PC-3 (cell line): ENCODE measurements around the gene ZNF516. TPM values are rescaled to one million over a fixed set of nuclear protein-coding genes. Genes with fewer than 3 reads are reported as not detected.

Source experiments
- ATAC-seq: fragments of 200-7000 bp; cut with Tn5 transposase; 2 replicates; pipeline ENCODE4 v1.9.1; 2020; ENCODE audit warnings: mild to moderate bottlenecking, moderate library complexity
- BruUV-seq: library from RNA; stranded (reverse); fragments of 400-500 nt; replicated peaks from 2 replicates; lab custom pipeline; 2021; lab: Mats Ljungman, UMichigan
- CTCF ChIA-PET: fragments of 300-600 bp; sonication (Branson Sonifier 250); formaldehyde crosslinking; loops from one replicate; lab custom pipeline; 2022; ENCODE audit warnings: antibody characterized with exemption; lab: Charles Lee
- POLR2A ChIA-PET: fragments of 300-600 bp; sonication (Branson Sonifier 250); formaldehyde crosslinking; loops from one replicate; lab custom pipeline; 2022; ENCODE audit warnings: antibody characterized with exemption; ENCODE audit not compliant: unreplicated experiment; lab: Charles Lee
- DNase-seq: peaks from one replicate; pipeline ENCODE4 v3.0.0-alpha.2; 2015
- H2AFZ ChIP-seq: fragments of 300-600 bp; sonication (generic); 2 replicates; pipeline ENCODE4 v1.6.0; 2016; ENCODE audit warnings: antibody characterized with exemption, low read length
- H3F3A ChIP-seq: fragments of 300-600 bp; sonication (generic); one replicate; pipeline ENCODE4 v1.6.0; 2017; ENCODE audit warnings: antibody characterized with exemption, low read length, control low read depth, mild to moderate bottlenecking; ENCODE audit not compliant: unreplicated experiment
- H3K27ac ChIP-seq: fragments of 300-600 bp; sonication (generic); 2 replicates; pipeline ENCODE4 v1.5.1; 2016; ENCODE audit warnings: mild to moderate bottlenecking, low read length
- H3K27me3 ChIP-seq: fragments of 300-600 bp; sonication (generic); 2 replicates; pipeline ENCODE4 v1.6.1; 2016; ENCODE audit warnings: low read length, mixed read lengths
- H3K36me3 ChIP-seq: fragments of 300-600 bp; sonication (generic); 2 replicates; pipeline ENCODE4 v1.6.1; 2016; ENCODE audit warnings: low read depth, mixed run types, low read length, mixed read lengths
- H3K4me1 ChIP-seq: fragments of 300-600 bp; sonication (generic); 2 replicates; pipeline ENCODE4 v1.5.1; 2016; ENCODE audit warnings: low read length; ENCODE audit not compliant: insufficient read depth
- H3K4me2 ChIP-seq: fragments of 300-600 bp; sonication (generic); 2 replicates; pipeline ENCODE4 v1.6.0; 2016; ENCODE audit warnings: low read length
- H3K4me3 ChIP-seq: fragments of 300-600 bp; sonication (generic); 2 replicates; pipeline ENCODE4 v1.5.1; 2016; ENCODE audit warnings: mild to moderate bottlenecking, low read length, mixed read lengths
- H3K79me2 ChIP-seq: fragments of 300-600 bp; sonication (generic); 2 replicates; pipeline ENCODE4 v1.6.1; 2017; ENCODE audit warnings: low read length, mixed read lengths
- H3K9ac ChIP-seq: fragments of 300-600 bp; sonication (generic); 2 replicates; pipeline ENCODE4 v1.6.0; 2016; ENCODE audit warnings: mild to moderate bottlenecking, low read length
- H3K9me2 ChIP-seq: fragments of 300-600 bp; sonication (generic); replicated peaks from 2 replicates; pipeline ENCODE4 v1.6.1; 2016; ENCODE audit warnings: mixed run types, low read length, mixed read lengths
- H3K9me3 ChIP-seq: fragments of 300-600 bp; sonication (generic); 2 replicates; pipeline ENCODE4 v1.6.1; 2016; ENCODE audit warnings: low read length, mixed read lengths
- H4K20me1 ChIP-seq: fragments of 300-600 bp; sonication (generic); 2 replicates; pipeline ENCODE4 v1.6.1; 2016; ENCODE audit warnings: low read length, mixed read lengths
- EZH2 ChIP-seq: fragments of 300-600 bp; sonication (generic); IDR thresholded peaks from one replicate; pipeline ENCODE4 v1.6.1; 2017; ENCODE audit warnings: antibody characterized with exemption, mild to moderate bottlenecking, low read length; ENCODE audit not compliant: unreplicated experiment
- EZH2phosphoT487 ChIP-seq: fragments of 300-600 bp; sonication (generic); IDR thresholded peaks from 2 replicates; pipeline ENCODE4 v1.6.1; 2018; ENCODE audit warnings: mild to moderate bottlenecking, antibody characterized with exemption, low read length, borderline replicate concordance
- intact Hi-C: fragments of 100-400 bp; cut with micrococcal nuclease; formaldehyde crosslinking; loops from 2 replicates; pipeline ENCODE4 v1.9.0; 2023
- total RNA-seq: library from RNA; depleted of rRNA; stranded (reverse); fragments of >200 nt; gene quantifications from 2 replicates; pipeline ENCODE4 v1.2.3, GENCODE V29; 2014
- TF ChIP-seq, protein P1 (sequence below): fragments of 300-600 bp; sonication (generic); conservative IDR thresholded peaks from 2 replicates; pipeline ENCODE4 v1.5.1; 2017; ENCODE audit warnings: antibody characterized with exemption, low read depth, mild to moderate bottlenecking, low read length

The ZNF516 gene
- total RNA-seq, 1 experiment from 2014 or later: 4.0 TPM

GRCh38 chr18:76518123-76518859 is 23.2 kb upstream of the ZNF516 start:
- no peaks in the 10 kb centered on the region for H3K9me3 ChIP-seq
- no peaks in the 10 kb centered on the region for H4K20me1 ChIP-seq
- BruUV-seq: no TSS peak
- DNase-seq (no peak), ATAC-seq (no peak)
- peaks cover 93% of the 10 kb centered on the region for H3K27me3 ChIP-seq
- CTCF ChIA-PET: no interaction called here
- no peak overlapping the region for H3K27ac ChIP-seq
- H3K79me2 ChIP-seq: no peaks in the 10 kb centered on the region
- no peaks in the 10 kb centered on the region for H3K4me1 ChIP-seq
- no peak overlapping the region for H3K4me2 ChIP-seq
- H3K9ac ChIP-seq: no peak overlapping the region
- TF ChIP-seq EZH2phosphoT487 (no peak), EZH2 (no peak)
- TF ChIP-seq, protein P1, sequence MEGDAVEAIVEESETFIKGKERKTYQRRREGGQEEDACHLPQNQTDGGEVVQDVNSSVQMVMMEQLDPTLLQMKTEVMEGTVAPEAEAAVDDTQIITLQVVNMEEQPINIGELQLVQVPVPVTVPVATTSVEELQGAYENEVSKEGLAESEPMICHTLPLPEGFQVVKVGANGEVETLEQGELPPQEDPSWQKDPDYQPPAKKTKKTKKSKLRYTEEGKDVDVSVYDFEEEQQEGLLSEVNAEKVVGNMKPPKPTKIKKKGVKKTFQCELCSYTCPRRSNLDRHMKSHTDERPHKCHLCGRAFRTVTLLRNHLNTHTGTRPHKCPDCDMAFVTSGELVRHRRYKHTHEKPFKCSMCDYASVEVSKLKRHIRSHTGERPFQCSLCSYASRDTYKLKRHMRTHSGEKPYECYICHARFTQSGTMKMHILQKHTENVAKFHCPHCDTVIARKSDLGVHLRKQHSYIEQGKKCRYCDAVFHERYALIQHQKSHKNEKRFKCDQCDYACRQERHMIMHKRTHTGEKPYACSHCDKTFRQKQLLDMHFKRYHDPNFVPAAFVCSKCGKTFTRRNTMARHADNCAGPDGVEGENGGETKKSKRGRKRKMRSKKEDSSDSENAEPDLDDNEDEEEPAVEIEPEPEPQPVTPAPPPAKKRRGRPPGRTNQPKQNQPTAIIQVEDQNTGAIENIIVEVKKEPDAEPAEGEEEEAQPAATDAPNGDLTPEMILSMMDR: no peak
- no peak overlapping the region for H2AFZ ChIP-seq
- intact Hi-C loops: no loop called here
- no peak overlapping the region for H3K4me3 ChIP-seq
- POLR2A ChIA-PET: no interaction called here
- H3K9me2 ChIP-seq: no peaks in the 10 kb centered on the region
- no peaks in the 10 kb centered on the region for H3K36me3 ChIP-seq
- H3F3A ChIP-seq: no peaks in the 10 kb centered on the region

GRCh38 chr18:76515576-76515975 is 20.5 kb upstream of the ZNF516 start:
- no peak overlapping the region for H2AFZ ChIP-seq
- H3K9me3 ChIP-seq: no peaks in the 10 kb centered on the region
- no peak overlapping the region for H3K4me2 ChIP-seq
- no peaks in the 10 kb centered on the region for H3K36me3 ChIP-seq
- H4K20me1 ChIP-seq: no peaks in the 10 kb centered on the region
- H3K4me3 ChIP-seq: no peak overlapping the region
- no peaks in the 10 kb centered on the region for H3K9me2 ChIP-seq
- no peaks in the 10 kb centered on the region for H3F3A ChIP-seq
- H3K4me1 ChIP-seq: no peaks in the 10 kb centered on the region
- H3K9ac ChIP-seq: no peak overlapping the region
- H3K79me2 ChIP-seq: no peaks in the 10 kb centered on the region
- TF ChIP-seq EZH2 (no peak), EZH2phosphoT487 (no peak)
- TF ChIP-seq, protein P1: no peak
- peaks cover 68% of the 10 kb centered on the region for H3K27me3 ChIP-seq
- ChIA-PET CTCF (no interaction called here), POLR2A (no interaction called here)
- no peak overlapping the region for H3K27ac ChIP-seq
- no TSS peak for BruUV-seq
- no peak for DNase-seq
- intact Hi-C loops: no loop called here
- no peak for ATAC-seq

GRCh38 chr18:76514573-76514972 is 19.5 kb upstream of the ZNF516 start:
- POLR2A ChIA-PET: no interaction called here

More at GRCh38 chr18:76514573-76514972, 19.5 kb upstream of the ZNF516 start:
- H3K27me3 ChIP-seq: peaks cover 66% of the 10 kb centered on the region
- no TSS peak for BruUV-seq
- DNase-seq (no peak), ATAC-seq (no peak)
- no peak overlapping the region for H2AFZ ChIP-seq
- TF ChIP-seq EZH2phosphoT487 (no peak), EZH2 (no peak)
- TF ChIP-seq, protein P1: no peak
- no peaks in the 10 kb centered on the region for H4K20me1 ChIP-seq
- H3K4me3 ChIP-seq: no peak overlapping the region
- H3K4me1 ChIP-seq: no peaks in the 10 kb centered on the region
- H3K4me2 ChIP-seq: no peak overlapping the region
- no peaks in the 10 kb centered on the region for H3K9me2 ChIP-seq
- H3K79me2 ChIP-seq: no peaks in the 10 kb centered on the region
- intact Hi-C loops: no loop called here
- H3K36me3 ChIP-seq: no peaks in the 10 kb centered on the region
- H3K9me3 ChIP-seq: no peaks in the 10 kb centered on the region
- no peak overlapping the region for H3K9ac ChIP-seq
- no peak overlapping the region for H3K27ac ChIP-seq
- CTCF ChIA-PET: no interaction called here
- no peaks in the 10 kb centered on the region for H3F3A ChIP-seq
